Stimulated activated CD4-positive, alpha-beta T cell treated with anti-CD3 and anti-CD28 coated beads, TNF-alpha, amount 100 ng/mL, for 48 hours (primary cell): ENCODE data around the gene DGAT2.
A peak's percentile ranks its signal among the peaks of the same experiment; 100 is the strongest.
"Not testable (repeated sequence)": the region's sequence is repeated elsewhere in the genome, so short reads cannot be mapped to it uniquely, and the experiment has no call there.

Experiments
- DNase-seq, 3 donors: peaks; one replicate each; pipeline ENCODE4 v3.0.0-alpha.2; 2020; ENCODE audit warnings: low read depth in 3 of 3

The DGAT2 gene

DNA sequence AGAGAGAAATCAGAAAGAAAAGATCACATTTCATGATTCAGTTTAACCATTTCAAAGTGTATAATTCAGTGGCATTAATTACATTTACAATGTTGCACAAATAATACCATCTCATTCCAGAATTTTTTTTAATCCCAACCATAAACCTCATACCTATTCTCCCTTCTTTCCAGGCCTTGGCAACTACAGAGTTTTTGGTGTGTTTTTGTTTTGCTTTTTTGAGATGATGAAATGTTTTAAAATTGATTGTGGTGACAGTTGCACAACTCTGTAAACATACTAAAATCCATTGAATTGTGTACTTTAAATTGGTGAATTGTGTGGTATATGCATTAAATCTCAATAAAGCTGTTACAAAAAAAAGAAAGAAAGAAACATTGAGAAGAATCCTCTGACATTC, 13.6 kb upstream of the DGAT2 start:
- DNase-seq: not testable (repeated sequence)

DNA sequence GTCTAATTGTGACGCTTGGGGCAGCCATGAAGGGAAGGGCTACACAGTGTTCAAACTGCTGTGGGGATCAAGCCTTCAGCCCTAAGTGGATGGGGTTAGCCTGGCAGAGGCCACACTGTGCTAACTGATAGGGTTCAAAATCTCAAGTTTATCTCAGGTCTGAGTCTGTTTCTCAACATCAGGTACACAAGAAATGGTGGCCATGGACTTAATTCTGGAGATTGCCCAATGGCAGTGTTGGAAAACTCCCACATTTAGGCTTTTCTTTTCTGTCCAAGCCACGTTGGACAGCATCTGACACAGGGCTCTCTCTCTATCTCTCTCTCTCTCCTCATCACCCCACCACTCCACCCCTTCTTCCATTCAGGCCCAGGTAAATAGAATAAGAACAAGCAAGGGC, 10.9 kb upstream of the DGAT2 start:
- DNase-seq: no peak

DNA sequence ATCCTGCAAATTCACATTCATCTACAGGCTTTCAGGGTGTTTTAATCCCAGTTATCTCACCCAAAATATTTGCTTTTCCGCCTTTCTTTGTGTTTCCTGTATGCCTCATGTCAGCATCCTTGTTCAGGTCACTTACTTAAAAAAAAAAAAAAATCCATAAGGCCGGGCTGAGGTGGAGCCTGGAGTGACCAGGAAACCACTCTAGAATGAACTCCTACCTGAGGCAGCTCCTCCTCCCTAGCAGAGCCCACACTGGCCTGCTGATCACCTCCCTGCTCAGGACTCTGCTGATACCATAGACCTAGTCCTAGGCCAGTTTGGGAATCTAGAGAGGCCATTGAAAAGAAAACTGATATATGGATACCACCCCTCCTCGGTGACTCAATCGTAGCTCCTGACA, 8.7 kb upstream of the DGAT2 start:
- DNase-seq: no peak

DNA sequence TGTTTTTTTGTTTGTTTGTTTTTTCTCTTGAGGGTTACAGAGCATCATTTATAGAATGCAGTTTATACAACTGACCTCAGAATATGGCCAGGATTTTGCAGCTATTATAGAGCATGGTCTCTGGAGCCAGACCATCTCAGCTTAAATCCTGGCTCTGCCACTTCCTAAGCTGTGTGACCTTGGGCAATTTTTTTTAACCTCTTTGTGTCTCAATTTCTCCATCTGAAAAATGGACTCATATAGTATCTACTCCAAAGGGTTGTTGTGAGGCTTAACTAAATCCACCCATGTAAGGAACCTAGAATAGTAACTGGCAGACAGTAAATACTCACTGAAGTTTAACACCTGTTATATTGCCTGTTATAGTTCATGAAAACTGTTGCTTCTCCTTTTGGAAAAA, 8.3 kb upstream of the DGAT2 start:
- DNase-seq: no peak

DNA sequence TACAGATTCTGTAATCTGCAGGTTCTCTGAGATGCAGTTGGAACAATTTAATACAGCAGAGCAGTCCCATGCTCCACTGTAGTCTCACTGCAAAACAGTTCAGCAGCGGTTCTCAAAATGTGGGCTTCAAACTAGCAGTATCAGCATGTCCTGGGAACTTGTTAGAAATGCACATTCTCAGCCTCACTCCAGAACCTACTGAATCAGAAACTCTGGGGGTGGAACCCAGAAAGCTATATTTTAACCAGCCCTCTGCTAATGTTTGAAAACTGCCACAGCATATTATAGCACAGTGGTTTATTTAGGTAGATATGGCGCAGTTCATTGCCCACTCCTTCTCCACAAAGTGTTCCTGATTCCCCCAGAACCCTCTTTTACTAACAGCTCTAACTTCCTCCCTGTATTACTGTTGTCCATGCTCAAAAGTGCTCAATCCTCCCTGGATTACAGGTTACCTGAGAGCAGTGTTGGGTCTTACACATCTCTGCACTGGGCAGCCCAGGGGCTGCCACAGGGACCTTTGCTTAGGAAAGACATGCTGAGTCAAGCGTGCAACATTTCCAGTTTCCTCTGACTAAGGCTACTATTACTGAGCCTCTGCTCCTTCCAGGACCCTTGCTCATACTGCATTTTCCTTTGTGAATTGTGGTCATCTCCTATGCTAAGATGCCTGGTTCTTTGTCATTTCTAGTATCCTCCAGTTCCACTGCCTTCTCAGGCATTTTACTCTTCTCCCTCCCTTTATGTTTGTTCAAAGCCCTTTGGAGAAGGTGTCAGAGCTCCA, 7.7 kb upstream of the DGAT2 start:
- DNase-seq: no peak

DNA sequence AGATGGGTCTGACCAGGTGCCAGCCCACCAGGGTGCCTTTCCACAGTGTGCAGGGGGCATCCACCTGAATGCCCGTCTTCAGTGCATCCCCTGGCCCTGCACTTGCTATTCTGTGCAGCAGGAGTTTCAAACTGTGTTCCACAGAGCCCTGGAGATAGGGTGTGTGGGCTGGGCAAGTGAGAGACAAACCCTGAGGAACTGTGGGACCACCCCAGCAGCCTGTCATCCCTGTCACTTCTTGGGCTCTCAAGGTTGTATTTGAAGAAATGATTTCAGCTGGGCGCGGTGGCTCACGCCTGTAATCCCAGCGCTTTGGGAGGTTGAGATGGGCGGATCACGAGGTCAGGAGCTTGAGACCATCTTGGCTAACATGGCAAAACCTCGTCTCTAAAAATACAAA, 6.4 kb upstream of the DGAT2 start:
- no peak for DNase-seq

DNA sequence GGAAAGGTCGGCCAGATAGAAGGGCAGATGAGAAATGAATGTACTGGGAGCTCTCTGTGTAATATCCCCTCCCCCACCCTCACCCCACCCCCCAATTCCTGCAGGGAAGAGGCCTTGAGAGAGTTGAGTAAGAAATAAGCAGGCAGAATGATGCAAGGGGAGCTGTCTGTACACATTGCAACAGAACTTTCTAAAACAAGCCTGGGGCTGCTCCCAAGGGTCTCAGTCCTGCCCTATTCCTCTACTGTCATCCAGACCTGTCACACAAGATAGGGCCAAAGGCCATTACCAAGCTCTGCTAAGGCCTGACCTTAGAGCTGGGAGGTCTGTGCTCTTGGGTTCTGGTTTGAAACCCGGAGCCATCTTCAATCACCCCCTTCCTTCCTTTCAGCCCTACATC, 5.7 kb upstream of the DGAT2 start:
- DNase-seq: no peak

DNA sequence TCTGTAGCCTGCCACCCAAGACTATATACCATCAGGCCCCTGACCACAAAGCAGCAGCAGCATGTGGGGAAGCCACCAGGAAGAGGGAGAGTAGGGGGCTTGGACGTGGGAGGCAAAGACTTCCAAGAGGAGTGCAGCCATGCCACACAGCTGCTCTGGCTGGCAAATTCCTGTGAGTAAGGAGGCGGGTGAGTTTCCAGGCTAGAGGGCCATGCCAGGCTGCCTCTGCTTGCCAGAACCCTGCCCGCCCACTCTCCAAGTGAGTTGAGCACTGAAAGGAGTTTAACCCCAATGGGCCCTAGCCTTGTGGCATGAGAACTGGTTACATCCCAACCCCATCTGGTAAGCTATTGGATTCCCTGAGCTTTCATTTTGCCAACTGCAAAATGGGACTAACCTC, 4.7 kb upstream of the DGAT2 start:
- DNase-seq: no peak

DNA sequence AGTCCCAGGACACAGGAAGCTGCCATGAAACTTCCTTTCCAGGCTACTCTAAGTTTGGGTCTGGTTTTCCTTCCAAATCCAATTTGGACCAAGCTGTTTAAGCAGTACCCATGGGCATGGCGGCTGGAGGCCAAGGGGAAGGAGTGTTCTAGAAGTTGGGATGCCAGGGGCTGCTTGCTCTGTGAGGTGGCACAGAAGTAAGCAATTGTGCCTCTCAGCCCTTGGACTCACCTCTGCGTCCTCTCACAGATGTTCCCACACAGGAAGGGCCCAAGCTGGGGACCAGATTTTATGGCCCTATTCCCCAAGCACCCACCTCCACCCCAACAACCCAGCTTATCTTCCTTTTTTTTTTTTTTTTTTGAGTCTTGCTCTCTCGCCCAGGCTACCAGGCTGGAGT, 3.5 kb upstream of the DGAT2 start:
- no peak for DNase-seq

DNA sequence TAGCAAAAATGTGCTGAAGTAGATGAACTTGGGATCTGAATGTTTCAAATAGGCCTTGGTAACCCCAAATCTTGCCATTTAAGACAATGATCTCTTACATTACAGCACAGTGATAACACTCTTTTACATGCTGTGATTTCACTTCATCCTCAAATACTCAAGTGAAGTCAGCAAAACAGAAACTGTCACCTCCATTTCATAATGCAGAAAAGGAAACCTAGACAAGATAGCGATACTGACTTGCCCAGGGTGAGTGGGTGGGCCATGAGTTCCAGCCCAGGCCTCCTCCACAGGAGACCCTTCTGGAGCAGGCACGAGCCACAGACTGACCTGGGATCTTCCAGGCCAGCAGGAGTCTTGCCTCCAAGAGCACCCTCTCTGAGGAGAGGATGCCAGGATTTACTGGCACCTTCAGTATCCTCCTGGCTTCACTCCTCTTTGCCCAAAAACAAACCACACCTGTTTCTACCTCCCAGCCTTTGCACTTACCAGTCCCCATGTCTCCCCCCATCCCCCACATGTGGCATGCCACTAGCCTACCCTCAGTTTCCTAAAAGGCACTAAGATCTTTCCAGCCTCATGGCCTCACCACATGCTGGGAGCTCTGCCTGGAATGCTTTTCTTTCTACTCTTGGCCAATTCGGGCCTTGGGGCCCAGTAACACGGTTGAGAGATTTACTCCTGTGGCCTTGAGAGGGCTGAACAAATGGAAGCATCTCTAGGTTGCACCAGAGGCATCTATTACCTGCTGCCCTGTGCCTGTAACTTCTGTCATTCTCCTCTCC, 1.9 kb upstream of the DGAT2 start:
- DNase-seq: no peak

DNA sequence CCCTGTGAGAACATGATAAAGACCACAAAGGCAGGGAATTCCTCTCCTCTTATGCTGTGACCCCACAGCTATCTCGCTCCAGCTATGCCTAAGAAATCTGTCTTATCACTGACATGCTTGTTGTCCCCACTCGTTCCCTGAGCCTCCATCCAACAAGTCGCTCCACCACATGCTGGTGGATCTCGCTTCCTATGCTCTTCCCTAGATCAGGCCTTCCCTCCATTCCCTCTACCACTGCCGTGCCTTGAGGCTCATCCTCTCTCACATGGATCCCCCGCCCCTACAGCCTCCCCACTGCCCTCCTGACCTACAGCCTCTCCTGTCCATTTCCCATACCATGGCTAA, 1.4 kb upstream of the DGAT2 start:
- DNase-seq: no peak

DNA sequence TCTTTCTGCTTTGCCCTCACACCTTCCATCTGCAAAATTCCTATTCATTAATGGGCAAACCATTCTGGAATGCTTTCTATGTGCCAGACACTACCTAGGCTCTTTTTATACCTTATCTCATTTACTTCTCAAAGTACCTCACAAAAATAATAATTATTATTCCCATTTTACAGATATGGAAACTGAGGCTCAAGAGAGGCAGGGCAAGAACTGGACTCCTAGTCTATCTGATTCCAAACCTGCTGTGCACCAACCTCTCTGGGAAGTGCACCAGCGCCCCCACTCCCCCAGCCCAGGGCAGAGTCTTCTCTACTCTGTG, 826 bp upstream of the DGAT2 start:
- no peak for DNase-seq

DNA sequence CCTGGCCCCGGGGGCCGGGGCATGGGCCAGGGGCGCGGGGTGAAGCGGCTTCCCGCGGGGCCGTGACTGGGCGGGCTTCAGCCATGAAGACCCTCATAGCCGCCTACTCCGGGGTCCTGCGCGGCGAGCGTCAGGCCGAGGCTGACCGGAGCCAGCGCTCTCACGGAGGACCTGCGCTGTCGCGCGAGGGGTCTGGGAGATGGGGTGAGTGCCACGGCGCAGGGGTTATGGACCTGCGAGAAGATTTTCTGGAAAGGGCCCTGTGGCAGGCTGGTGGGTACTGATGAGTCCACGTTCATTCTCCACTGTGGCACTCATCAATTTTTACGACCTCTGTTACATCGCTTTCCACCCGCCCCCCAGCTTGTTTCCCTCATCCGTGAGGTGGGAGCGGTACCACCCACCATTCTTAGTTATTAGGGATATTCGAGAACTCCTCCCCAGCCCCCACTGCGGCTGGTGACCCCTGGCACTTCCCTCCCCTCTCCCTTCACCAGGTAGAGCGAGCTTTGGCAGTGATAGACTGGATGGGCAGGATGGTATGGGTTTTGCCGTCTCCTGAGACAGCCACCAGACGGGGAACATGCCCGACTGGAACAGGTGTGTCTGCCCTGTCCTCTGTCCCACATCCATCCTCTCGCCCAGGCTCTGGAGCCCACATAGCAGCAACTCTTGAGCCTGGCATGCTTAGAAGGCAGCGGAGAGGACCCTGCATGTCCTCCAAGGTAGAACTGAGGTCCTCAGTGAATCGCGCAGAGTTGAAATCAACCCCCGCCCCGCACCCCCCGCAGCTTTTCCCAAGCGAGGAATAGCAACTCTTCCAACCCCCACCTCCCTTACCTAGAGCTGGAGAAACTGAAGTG, 562 bp downstream of the DGAT2 start:
- no peak for DNase-seq

DNA sequence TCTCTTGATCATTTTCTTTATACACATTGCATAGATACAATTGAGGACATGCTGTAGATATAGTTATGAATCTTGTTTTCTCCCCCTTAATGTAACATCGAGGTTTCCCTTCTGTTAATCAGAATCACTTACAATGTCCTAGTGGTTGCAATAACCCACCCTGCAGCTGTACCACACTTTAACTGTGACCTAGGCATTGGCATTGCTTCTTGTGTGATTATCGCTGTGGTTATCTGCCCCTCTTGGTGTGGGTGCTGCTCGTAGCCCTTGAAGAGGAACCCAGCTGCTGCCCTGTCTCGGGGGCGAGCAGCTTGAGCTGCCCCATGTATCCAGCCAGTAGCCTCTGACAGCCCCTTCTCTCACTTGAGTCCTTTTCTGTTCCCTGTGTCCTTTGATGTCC, 1.5 kb downstream of the DGAT2 start:
- no peak for DNase-seq

DNA sequence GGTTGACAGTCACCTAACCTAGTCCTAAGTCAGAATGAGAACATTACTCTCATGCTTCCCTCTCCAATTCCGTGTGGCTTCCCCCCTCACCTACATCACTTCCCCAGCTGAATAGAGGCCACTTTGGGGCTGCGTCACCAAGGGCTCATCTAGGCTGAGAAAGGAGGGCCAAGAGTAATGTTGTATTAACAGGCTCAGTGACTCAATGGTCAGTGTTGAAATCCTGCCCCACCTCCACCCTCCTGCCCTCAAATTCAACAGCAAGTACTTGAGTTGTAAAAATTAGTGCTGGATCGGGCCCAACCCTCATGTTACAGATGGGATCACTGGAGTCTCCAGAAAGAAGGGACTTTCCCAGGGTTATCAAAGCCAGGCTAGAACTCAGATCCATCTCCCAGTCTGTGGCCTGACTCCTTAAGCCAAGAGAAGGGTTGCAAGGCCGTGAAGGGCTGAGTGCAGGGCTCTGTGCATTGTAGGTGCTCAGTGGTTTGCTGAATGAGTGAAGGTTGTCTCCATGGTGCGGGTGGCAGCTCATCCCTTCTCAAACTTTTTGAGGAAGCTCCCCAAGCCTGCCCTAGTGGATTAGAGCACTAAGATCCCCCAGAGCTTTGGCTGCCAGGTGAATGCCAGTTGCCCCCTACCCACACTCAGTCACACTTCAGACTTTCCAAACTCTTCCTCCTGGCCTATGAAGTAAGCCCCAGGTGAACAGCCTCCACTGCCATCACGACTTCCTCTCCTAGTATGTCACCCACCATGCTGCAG, 3.2 kb downstream of the DGAT2 start:
- no peak for DNase-seq

DNA sequence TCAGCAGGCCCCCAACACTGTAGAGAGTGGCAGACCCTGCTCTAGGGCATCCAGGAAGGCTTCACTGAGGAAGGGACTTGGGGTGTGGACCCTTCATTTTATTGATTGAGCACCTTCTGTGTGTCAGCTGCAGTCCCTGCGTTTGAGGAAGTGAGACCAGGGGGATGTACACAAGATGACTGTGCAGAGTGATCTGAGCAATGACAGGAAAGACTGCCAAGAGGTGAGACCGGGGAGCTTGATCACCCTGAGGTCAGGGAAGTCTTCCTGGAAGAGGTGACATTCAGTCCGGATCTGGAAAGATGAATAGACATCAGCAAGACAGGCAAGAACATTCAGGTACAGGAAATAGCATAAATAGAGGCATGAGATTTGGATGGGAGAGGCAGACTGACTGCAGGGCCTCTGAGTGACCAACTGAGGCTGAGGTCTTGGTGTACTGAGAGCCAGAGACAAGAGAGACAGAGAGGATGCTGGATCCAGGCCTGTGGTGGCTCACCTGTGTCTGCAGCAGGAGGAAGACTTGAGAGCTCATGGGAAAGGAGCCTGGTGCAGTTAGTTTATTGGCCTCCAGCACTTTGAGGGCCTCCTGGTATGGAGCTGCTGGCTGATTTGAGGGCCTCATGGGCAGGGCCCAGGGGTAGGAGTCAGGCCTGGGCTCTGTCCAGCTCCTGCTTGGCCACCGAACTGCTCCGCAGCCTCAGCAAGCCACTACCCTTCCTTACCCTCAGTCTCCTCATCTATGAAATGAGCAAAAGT, 5.2 kb downstream of the DGAT2 start:
- DNase-seq: peak in 1 of 3 donors; percentile 24

DNA sequence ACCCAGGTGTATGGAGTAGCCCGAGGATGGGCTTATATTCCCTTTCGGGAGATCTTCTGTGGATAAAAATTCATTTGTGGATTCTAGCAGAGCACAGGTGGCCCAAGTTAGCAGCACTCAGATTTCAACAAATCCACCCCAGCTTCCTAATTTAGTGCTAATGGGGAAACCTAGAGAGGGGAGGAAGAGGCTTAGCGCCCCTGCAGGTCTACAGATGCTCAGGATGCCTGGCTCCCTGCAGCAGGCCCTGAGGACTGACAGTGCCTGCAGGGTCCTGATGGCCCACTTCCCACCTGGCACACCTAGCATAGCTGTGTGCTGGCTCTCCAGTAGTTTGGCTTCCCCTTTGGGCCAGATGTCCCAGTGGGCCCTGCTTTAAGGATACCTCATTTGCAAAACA, 6.5 kb downstream of the DGAT2 start:
- DNase-seq: no peak

DNA sequence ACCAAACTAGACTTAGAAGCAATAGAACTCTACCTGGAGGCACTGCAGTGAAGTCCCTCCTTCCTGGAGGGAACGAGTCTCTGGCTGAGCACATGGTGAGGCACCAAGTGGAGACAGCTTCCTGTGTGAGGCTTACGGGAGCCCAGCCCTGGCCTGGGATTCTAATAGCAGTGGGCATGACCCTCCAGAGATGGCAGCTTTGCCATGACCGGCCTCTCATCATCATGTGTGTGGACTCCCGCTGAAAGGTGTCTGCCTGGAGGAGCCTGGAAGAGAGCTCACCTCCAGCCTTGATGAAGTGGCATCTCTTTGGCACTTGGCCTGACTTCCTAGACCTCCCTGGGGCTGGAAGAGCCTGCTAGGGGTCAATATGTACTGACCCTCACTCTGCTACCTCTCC, 8.0 kb downstream of the DGAT2 start:
- no peak for DNase-seq

DNA sequence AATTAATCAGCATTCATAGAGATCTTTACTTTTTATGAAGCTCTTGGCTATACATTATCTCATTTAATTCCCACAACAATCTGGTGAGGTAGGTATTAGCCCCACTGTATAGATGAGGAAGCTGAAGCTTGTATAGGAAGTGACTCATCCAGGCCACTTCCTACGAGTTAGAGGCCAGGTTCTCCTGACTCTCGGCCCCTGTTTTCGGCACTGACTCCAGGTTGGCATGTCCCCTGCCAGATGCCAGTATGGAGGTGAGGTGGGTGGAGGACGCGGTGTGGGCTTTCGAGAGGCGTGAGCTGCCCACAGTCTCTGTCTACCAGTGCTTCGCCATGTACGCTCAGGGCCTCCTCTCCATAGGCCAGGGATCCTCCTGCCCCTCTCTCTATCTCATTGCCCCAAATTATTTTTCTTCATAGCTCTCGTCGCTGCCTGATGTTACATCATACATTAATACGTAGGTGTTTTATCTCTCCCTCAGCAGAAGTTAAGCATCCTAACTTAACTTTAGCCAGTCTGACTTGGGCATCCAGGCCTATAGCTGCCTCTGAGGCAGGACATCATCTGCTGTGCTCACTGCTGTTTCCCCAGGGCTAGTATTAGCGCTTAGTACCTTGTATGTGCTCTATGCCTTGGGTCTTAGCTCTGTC, 9.0 kb downstream of the DGAT2 start:
- no peak for DNase-seq

DNA sequence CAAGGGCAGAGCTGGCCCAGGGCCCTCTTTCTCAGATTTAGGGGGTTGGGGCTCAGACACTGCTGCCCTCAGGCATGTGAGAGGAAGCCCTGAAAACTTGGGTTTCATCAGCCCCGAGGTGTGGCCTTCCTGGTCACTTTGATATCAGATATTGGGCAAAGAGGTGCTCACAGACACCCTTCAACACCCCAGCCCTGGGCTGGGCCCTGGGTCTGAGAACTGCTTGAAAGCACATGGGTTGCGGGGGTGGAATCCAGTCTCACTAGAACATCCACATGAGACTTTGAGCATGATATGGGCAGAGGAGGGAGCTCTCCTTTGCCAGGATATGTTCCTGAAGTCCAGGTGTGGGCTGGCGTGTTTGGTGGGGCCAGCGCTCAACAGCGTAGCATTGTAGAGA, 10.4 kb downstream of the DGAT2 start:
- DNase-seq: no peak

DNA sequence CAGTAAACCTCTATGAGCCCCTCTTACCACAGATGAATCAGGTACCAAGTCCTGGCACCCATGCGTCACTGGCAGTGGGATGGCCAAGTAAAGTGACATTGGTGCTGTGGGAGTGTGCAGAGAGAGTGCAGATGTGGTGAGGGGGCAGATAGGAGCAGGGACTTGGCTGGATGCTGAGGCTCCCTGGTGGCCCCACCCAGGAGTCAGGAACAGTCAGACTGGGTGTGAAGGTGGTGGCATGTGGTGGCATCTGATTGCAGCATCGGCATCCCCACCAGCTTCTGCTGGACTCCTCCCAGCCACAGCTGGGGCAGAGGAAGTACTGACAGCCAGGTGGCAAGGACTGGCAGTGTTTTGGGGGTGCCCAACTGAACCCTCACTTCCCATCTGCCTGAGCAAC, 11.4 kb downstream of the DGAT2 start:
- no peak for DNase-seq
